GM12874 (cell line): ENCODE data around the gene PATL1.

ENCODE experiments used
- TF ChIP-seq, protein P1 (sequence below): IDR thresholded peaks from 2 replicates; pipeline ENCODE4 v1.5.1; 2011; ENCODE audit warnings: low read depth, mild to moderate bottlenecking, control low read depth, low read length, moderate library complexity; ENCODE audit not compliant: insufficient read depth

The PATL1 gene, protein sequence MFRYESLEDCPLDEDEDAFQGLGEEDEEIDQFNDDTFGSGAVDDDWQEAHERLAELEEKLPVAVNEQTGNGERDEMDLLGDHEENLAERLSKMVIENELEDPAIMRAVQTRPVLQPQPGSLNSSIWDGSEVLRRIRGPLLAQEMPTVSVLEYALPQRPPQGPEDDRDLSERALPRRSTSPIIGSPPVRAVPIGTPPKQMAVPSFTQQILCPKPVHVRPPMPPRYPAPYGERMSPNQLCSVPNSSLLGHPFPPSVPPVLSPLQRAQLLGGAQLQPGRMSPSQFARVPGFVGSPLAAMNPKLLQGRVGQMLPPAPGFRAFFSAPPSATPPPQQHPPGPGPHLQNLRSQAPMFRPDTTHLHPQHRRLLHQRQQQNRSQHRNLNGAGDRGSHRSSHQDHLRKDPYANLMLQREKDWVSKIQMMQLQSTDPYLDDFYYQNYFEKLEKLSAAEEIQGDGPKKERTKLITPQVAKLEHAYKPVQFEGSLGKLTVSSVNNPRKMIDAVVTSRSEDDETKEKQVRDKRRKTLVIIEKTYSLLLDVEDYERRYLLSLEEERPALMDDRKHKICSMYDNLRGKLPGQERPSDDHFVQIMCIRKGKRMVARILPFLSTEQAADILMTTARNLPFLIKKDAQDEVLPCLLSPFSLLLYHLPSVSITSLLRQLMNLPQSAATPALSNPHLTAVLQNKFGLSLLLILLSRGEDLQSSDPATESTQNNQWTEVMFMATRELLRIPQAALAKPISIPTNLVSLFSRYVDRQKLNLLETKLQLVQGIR

DNA sequence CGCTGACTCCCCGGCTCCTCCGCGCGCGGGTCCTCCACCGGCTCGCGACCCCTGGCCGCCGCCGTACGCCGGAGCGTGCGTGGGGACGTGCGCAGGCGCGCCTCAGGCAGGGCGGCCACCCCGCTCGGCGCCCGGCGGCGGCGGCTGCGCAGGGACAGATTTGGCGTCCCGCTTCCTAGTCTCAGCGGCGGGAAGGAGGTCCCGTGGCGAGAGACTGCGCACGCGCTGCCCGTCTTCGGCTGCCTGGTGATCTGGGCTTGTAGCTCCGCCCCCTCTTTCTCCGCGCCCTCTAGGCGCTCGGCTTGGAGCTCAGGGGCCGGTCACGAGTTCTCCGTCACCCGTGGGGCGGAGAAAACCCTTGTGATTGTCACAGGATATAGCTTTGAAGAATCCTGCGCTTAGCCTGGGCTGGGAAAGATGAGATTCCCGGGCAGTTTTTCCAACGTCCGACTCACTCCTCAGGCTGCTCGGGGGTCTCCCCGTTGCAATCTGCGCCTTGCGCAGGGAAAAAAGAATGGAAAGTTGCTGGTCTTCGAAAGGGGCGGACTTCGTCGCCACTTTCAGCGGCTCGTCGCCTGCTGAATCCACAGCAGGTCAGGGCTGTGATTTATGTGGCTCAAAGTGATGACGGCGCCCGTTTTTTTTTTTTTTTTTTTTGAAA, at the start of gene PATL1:
PATL1 (minus strand) TSS at position 88 of the 661 bp plus-strand sequence. CDS start 142 bp downstream, outside the sequence.
- TF ChIP-seq, protein P1, sequence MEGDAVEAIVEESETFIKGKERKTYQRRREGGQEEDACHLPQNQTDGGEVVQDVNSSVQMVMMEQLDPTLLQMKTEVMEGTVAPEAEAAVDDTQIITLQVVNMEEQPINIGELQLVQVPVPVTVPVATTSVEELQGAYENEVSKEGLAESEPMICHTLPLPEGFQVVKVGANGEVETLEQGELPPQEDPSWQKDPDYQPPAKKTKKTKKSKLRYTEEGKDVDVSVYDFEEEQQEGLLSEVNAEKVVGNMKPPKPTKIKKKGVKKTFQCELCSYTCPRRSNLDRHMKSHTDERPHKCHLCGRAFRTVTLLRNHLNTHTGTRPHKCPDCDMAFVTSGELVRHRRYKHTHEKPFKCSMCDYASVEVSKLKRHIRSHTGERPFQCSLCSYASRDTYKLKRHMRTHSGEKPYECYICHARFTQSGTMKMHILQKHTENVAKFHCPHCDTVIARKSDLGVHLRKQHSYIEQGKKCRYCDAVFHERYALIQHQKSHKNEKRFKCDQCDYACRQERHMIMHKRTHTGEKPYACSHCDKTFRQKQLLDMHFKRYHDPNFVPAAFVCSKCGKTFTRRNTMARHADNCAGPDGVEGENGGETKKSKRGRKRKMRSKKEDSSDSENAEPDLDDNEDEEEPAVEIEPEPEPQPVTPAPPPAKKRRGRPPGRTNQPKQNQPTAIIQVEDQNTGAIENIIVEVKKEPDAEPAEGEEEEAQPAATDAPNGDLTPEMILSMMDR, result no peak

DNA sequence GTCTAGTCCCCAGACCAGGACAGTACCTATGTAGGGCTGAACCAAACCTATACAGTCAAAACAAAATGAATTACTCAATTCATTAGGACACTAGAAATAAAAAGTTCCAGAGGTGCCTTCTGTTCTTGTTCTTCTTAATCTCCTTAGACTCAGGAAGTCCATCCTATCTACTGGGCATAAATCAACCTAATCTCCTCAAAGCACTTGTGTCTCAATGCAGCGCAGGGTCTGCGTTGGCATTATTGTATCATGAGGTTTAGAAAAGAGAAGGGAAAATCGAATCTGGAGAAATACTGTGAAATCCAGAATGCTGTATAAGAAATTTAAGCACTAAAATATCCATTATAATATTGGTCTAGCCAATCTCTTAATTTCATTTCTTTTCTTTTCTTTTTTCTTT, 47.2 kb upstream of the PATL1 start:
- TF ChIP-seq, protein P1, result no peak

DNA sequence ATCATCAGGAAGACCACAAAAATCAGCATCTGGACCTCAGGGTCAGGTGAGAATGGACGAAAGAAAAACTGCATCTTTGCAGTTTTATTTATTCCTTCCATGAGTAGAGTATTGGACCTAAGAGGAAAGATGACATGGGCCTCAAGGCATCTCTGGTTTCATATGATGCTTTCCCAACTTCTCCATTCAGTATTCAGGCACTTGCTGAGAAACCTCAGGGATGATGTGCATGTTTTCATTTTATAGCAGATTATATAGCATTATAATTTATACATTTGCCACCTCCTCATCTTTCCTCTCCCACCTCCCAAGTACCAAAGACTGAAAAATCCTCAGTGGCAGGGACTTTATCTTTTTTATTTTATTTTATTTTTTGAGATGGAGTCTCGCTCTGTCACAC, 44.9 kb upstream of the PATL1 start, which contains the start of gene OR10V1:
OR10V1 (minus strand) TSS at position 101 of the 400 bp plus-strand sequence; CDS start at position 101, 0 bp downstream.
- TF ChIP-seq, protein P1, result no peak

DNA sequence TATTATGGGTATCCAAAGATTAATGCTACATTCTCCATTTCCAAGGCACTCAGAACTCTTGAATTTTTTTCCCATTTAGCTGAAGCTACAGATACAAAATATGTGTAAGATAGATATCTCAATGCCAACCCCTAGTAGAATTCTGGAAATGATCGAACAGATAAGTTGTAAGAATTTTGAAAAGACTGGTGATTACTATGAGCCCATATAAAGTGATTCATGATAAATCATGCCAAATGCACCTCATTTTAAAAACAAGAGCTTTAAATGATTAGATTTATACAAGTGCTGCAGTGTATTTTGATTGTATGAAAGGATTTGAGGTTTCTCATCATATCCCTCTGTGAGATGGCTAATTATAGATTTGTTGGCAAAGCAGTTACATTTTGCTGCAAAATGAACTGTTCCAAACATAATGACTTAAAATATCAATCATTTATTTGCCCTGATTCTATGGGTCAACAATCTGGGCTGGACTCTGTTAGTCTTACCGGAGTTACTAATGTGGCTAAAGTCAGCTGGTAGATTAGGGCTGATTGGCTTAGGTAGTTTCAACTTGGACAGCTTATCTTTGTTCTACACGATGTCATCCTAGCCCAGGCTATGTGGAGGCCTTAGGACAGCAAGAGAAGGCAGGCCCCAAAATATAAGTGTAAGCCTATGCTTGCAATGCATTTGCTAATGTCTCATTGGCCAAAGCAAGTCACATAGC, 41.5 kb upstream of the PATL1 start:
- TF ChIP-seq, protein P1, result no peak

DNA sequence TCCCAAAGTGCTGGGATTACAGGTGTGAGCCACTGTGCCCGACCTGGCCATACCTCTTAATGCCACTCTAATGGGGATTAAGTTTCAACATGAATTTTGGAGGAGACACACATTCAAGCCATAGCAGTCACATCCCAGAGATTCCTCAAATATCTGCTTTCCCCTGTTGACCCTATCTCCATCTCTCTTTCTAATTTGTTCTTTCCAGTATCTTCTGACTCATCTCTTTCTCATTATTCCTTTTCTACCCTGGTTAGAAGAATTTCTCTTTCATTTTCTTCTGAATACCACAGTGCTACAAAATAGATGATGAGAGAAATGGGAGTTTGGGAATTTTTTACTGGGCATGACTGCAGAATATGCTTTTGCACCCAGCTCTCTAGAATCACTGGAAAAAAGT, 39.7 kb upstream of the PATL1 start:
- TF ChIP-seq, protein P1, result no peak

DNA sequence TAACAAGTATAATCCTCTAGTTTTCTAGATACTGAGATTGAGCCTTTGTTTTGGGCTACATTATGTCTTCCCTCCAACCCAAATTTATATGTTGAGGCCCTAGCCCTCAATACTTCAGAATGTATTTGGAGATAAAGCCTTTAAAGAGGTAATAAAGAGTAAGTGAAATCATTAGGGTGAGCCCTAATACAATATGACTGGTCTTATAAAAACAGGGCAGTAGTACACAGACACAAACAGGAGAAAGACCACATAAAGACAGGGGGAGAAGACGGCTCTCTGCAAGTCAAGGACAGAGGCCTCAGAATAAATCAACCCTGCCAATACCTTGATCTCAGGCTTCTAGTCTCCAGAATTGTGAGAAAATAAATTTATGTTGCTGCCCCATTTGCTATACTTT, 38.5 kb upstream of the PATL1 start:
- TF ChIP-seq, protein P1, result no peak
